ENCODE measurements around the gene DGCR2. TPM values are rescaled to one million over a fixed set of nuclear protein-coding genes. Genes with fewer than 3 reads are reported as not detected.
"Not testable (repeated sequence)": the region's sequence is repeated elsewhere in the genome, so short reads cannot be mapped to it uniquely, and the experiment has no call there.

DGCR2 gene
- polyA plus RNA-seq, 4 donors, result 69.0 to 75.9 (median 71.2) TPM

GRCh38 chr22:18992543-18993198 lies 129.5 kb downstream of the DGCR2 start:
- no peak for DNase-seq (ENCODE audit: low read depth in 4 of 4, low spot score in 3 of 4)

- DNase-seq (ENCODE audit: low read depth in 4 of 4, low spot score in 3 of 4), result no peak
Observed at GRCh38 chr22:18991821-18992442, 130.3 kb downstream of the DGCR2 start.

GRCh38 chr22:18991138-18991432 lies 131.1 kb downstream of the DGCR2 start:
- no peak for DNase-seq (ENCODE audit: low read depth in 4 of 4, low spot score in 3 of 4)

- no peak for DNase-seq (ENCODE audit: low read depth in 4 of 4, low spot score in 3 of 4)
Observed at GRCh38 chr22:18990355-18991137, 131.7 kb downstream of the DGCR2 start.

GRCh38 chr22:18988958-18989357 lies 133.3 kb downstream of the DGCR2 start:
- no peak for DNase-seq (ENCODE audit: low read depth in 4 of 4, low spot score in 3 of 4)

GRCh38 chr22:18987765-18988164 lies 134.4 kb downstream of the DGCR2 start:
- no peak for DNase-seq (ENCODE audit: low read depth in 4 of 4, low spot score in 3 of 4)

- not testable (repeated sequence) for DNase-seq (ENCODE audit: low read depth in 4 of 4, low spot score in 3 of 4)
Observed at GRCh38 chr22:18987114-18987513, 135.1 kb downstream of the DGCR2 start.

Other genes starting within 250 kb of the DGCR2 start
- 10 to 100 TPM in 1 of 4 donors, 1 to 10 TPM in 3; 2.3 to 12.8 (median 7.3) TPM for gene DGCR6, start 216.1 kb downstream of the DGCR2 start, polyA plus RNA-seq (ENCODE audit: insufficient read length in 4 of 4)
- 10 to 100 TPM in 2 of 4 donors, 1 to 10 TPM in 1, under 1 TPM in 1; 0.75 to 24.0 (median 11.0) TPM for gene PRODH, start 186.1 kb downstream of the DGCR2 start, polyA plus RNA-seq (ENCODE audit: insufficient read length in 4 of 4)
- under 1 TPM in 1 of 4 donors, not detected in 3; 0.15 TPM for gene TSSK2, start 8.9 kb upstream of the DGCR2 start, polyA plus RNA-seq (ENCODE audit: insufficient read length in 4 of 4)
- gene ESS2, start 22.2 kb upstream of the DGCR2 start, polyA plus RNA-seq (ENCODE audit: insufficient read length in 4 of 4), result 10 to 100 TPM; 11.9 to 14.8 (median 13.6) TPM
- not detected for gene GSC2, start 27.9 kb upstream of the DGCR2 start, polyA plus RNA-seq (ENCODE audit: insufficient read length in 4 of 4)
- gene SLC25A1, start 56.3 kb upstream of the DGCR2 start, polyA plus RNA-seq (ENCODE audit: insufficient read length in 4 of 4), result 10 to 100 TPM; 30.7 to 84.1 (median 69.1) TPM
- gene CLTCL1, start 169.3 kb upstream of the DGCR2 start, polyA plus RNA-seq (ENCODE audit: insufficient read length in 4 of 4), result 1 to 10 TPM; 5.2 to 6.7 (median 6.0) TPM

Measured in left renal pelvis (tissue), 4 donors.